GM18519 (cell line): ENCODE results near the gene SKAP1.
"Not testable (repeated sequence)": the region's sequence is repeated elsewhere in the genome, so short reads cannot be mapped to it uniquely, and the experiment has no call there.

Experiments
- ATAC-seq: cut with Tn5 transposase; IDR thresholded peaks from one replicate; pipeline ENCODE4 v1.9.1; 2021; ENCODE audit warnings: mild to moderate bottlenecking, moderate library complexity; ENCODE audit not compliant: unreplicated experiment, low FRiP score

Gene SKAP1

DNA sequence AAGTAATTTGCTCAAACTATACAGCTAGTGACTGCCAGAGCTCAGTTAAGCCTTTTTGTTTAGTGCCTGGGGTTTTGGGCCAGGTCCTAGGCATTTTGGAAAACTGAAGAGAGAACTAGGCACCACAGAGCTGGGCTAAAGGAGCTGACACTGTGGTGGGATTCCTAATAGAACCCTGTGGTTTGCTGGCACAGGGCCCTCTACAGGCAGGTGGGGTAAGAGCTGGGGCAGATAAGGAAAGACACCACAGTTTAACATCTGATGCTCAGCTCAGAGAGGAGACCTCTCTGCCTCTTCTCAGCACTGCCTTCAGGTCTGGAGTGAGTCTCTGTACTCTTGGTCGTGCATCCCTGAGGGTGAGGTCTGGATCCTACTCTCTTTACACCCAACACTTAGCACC is 201.3 kb downstream of the SKAP1 start:
- no peak for ATAC-seq

DNA sequence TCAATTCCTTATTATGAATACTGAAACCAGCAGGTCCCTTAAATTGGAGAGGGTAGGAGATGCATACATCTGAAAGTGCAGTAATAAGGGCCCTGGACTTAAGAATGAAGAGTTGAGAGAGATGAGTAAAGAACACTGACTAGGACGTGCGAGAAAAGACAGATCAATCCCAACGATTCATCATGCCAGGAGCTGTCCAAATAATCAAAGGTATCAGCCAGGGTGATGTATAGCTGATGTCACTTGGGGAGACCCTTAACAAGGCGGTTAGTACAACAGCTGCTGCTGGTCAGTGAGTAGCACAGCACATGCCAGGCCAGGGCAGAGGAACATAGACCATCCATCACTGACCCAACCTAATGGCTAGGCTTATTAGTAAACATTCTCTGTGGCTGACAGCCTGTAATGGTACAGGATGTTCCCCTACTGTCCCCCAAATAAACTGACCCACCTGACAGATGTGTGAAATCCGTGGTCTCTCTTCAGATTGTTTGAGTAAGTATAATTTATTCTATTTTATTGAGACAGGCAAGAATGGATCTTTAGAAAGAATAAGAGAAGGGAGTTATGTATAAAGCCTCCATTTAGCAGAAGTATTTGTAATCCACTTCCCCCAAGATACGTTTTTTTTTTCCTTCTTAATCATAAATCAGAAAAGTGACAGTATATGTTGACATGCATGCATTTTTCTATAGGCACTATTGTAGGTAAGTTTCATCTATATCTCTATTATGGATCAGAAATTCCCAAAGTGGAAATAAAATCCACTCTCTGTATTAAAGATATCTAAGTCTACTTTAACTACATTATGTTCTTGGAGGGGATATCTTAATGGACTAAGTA is 204.1 kb downstream of the SKAP1 start:
- no peak for ATAC-seq

DNA sequence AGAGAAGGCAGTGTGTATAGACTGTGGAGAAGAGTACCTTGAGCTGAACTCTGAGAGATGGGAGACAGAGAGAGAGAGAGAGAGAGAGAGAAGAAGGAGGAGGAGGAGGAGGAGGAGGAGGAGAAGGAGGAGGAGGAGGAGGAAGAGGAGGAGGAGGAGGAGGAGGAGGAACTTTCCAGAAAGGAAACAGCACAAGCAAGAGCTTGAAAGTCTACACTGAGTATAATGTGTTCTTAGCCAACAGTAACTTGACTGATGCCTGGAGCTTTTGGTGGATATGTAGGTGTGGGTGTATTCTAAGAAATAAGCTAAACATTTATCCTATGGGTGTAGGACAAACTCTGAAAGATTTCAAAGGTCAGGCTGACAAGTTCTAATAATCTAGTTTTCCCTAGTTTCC is 206.1 kb downstream of the SKAP1 start:
- ATAC-seq: no peak

DNA sequence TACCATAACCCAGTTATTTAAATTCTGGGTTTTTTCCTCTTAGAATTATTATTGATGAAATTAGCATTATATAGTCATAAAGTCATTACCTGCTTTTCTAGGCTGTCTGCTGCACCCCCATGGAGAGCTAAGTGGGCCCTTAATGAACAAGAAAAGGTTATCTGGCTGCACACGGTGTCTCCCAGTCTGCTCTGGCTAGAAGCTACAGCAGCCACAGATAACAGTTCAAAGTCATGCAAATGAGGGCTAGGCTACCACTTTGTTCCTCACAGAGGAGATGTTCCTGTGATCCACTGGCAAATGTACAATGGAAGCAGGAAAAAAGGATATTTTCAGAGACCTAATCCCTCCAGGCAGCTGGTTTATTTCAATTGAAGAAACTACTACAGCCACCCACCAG is 210.4 kb downstream of the SKAP1 start:
- no peak for ATAC-seq

DNA sequence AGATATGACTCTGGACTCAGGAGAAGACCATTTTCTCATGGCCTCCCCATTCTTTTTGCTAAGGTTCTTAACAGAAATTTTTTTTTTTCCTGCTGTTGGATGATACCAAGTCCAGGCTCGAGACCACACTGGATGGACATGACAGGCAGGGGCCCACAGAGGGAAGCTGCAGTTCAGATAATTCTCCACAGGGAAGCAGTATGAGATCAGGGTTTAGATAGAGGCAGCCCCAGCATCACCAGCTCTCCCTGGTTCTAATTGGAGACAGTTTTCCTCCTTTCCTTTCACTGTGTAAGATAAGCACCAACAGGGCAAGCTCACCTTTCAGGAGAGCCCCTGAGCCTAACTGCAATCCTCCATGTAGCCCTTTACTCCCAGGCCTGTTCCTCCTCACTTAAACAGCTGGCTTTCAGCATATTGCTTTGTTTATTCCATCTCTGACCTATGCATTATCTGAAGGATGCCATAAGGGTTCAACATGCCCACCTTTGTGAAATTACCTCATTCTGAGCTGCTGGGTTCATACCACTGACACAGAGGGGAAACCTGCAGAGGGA is 214.4 kb downstream of the SKAP1 start:
- no peak for ATAC-seq

DNA sequence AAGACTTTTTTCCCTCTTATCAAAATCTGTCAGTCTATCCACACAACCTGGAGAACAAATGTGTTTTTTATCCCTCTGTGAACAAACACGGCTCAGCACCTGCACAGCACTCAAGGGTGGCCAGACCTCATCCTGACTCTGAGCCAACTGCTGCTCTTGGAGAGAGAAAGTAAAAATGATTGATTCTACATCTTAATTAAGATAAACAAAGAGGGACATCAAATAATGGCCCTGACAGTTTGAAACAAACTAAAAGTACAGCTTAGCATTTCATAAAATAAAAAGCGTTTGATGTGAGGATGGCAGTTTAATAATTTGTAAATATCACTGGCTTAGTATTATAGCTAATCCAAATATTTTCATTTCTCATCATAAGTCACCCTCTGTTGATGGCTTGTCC is 216.2 kb downstream of the SKAP1 start:
- no peak for ATAC-seq

DNA sequence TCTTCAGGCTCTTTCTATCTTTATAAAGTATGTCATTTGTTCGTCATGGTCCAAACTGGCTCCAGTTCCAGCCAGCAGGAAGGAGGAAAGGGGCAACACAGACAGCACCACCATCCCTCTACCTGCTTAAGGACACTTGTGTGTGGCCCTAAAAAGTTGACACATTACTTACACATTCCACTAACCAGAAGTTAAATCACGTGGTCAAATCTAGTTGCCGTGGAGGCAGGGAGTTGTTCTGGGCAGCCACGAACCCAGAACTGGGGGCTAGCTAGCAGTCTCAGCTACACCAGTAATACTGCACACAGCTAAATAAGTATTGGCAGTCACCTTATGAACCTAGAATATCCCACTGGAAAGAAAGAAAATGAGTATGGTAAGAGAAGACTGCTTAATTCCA is 218.2 kb downstream of the SKAP1 start:
- no peak for ATAC-seq

DNA sequence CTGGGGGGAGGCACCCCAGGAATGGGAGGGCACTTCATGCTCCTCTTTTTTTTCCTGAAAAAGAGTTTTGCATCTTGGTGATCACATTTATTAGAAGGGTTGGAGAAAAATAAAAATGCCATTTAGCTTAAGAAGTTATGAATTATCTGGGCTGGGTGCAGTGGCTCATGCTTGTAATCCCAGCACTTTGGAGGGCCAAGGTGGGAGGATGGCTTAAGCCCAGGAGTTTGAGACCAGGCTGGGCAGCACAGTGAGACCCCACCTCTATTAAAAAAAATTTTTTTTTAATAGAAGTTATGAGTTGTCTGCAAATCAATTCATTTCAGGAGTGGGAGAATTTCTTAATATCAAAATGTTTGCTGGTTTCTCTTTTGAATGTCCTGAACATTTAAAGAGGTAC is 219.0 kb downstream of the SKAP1 start:
- ATAC-seq: no peak

DNA sequence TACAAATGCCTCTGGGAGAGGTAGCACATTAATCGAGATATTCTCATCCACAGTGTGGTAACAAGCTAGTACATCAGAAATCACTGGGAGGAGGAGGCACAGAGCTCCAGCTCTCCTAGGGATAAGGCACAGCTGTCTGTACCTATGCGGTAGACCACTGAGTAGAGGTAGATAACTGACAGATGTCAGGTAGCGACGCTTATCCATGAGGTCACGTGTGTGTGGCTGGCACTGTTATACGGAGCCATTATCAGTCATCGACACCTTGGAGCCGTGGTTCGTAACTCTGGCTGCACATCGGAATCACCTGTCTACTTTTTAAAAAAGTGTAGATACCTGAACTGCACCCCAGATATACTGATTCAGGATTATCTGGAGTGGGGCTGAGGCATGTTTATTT is 220.0 kb downstream of the SKAP1 start:
- ATAC-seq: no peak

DNA sequence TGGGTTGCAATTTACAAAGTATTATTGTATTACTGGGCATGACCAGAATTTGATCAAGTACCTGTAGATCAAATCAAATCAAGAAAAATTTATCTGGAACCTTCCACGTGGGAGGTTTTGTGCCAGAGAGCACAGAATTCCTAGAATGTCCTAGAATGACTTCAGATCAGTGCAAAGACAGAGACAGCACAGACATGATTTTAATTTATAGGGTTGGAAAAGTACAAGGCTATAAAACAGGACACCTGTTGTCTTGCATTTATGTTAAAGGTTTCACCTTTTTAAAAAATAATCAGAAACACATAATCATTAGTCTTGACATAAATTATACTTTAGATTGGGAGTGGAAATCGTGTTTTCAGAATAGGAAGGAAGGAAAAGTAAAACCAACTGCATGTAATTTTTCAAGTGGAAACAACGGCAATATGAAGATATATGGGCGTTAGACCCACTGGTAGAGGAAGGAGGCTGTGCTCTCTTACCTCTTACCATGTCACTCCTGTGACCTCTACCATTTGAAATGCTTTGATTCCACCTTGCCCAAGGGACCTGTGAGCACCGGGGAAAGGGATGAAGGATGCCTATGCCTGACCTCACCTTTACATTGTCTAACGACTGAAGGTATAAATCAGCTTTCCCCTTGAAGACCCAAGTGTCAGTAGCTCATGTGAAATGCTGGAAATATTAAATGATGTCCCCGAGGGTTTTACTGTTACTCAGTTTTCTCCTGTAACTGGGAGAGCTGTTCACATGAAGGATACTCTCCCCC is 222.1 kb downstream of the SKAP1 start:
- no peak for ATAC-seq

DNA sequence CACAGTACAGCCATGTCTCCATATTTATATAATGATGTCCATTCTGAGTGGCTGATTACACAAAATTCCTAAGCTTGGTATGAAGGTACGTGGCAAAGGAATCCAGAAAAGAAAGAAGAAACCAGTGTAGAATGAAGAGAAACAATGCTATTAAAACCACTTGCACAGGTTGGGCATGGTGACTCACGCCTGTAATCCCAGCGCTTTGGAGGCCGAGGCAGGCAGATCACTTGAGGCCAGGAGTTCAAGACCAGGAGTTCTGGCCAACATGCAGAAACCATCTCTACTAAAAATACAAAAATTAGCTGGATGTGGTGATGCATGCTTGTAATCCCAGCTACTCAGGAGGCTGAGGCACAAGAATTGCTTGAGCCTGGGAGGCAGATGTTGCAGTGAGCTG is 223.0 kb downstream of the SKAP1 start:
- ATAC-seq: not testable (repeated sequence)

DNA sequence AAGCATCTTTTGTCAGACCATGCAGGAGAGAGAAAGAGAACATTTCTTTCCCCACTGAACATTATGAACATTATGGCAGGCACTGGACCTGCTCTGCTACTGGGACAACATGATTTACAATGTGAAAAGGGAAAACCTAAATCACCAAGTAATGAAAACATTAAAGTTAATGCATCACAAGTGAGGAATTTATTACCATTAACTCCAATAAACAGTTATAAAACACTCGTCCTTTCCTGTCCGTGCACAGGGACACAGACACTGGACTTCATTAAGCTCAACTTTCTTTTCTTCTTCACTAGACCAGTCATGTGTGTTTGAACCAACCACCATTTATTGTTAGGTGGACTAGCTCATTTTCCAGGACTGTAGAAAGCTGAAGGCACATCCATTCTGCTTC is 227.1 kb downstream of the SKAP1 start:
- no peak for ATAC-seq

DNA sequence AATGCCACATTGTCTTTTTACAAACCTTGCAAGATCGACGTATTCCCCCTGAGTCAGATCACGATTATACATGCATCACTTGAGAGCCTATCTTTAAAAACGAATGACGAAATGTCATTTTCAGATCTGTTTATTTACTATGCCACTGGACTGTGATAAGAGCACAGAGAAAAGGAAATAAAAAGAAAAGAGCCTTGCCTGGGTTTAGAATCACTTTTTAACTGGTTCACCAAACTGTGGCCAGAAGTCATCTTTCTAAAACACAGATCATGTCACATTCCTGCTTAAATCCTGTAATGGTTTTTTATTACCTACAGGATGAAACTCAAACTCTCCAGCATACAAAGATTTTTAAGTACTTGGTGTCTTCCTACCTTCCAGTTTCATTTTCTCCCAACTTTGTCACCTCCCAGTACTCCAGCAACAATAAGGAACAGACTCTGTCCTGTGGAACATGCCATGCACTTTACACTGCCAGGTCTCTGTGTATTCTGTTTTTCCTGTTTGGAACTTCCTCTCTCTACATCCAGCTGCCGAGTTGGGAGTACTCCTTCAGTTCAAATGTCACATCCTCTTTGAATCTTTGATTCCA is 231.0 kb downstream of the SKAP1 start:
- no peak for ATAC-seq

DNA sequence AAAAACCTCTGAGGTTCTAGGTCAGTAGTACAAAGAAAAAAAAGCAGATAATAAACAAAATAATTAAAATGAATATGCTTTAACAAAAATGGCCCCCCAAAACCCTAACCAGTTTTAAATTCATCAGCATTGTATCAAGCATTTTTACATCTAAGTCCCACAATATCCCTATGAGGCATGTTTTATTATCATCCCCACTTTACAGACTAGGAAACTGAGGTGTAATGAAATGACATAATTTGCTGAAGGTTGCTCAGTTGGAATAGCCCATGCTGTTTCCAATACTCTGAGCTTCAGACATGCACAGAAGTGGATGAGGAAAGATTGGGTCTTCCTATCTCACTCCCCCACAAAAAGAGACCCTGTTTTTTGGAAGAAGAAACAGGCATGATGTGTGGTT is 234.1 kb downstream of the SKAP1 start:
- ATAC-seq: no peak

DNA sequence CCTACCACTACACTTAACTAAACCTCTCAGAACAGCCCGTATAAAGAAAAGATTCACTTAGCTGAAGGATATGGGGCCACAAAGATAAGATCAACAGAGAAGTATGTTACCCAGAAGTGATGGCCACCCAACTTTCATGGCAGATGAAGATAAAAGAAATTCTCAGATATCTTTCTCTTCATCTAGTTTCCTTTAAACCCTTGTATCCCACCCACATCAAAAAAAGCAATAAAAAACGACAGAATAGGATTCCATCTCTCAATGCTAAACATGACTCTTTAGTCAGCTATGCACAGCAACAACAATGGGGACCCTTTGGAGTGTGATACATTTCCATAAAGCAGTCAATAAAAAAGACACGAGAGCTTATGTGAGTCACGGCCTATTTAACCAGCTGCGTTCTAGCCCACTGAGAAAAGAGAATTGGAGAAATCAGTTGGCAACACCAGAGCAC is 235.9 kb downstream of the SKAP1 start:
- no peak for ATAC-seq

DNA sequence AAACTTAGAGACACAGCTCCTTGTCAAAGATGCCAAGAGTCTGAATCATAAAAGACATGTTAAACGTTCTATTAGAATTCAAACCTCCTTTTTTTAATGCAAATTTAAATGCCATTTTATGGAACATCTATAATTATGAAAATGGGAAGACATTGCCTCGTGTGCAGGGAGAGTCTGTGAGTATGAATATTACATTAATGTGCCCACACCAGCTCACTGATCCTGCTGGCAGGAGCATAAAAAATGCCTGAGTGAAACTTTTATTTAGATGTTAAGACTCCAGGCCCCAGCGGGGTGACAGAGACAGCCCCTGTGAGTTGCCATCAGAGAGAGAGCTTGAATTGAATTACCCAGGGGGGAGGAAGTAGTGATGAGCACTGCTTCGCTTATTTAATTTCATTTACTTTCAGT is 237.7 kb downstream of the SKAP1 start:
- ATAC-seq: no peak

DNA sequence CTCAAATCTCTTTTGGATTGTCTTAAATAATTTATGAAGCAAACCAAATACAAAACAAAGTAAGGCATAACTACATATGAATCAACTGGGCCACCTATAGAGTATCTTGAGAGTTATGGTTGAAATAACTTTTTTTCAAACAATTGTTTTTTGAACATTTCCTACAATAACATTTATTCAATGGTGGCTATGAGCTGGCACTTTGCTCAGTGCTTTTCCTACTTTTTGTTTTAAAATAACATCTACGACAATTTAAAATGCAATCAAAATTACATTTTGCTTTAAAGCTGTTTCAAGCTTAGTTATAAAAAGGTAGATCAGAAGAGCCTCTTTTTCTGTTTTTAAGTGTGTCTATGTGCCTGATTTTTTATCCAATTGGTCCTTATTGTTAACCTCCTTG is 238.7 kb downstream of the SKAP1 start:
- ATAC-seq: no peak

DNA sequence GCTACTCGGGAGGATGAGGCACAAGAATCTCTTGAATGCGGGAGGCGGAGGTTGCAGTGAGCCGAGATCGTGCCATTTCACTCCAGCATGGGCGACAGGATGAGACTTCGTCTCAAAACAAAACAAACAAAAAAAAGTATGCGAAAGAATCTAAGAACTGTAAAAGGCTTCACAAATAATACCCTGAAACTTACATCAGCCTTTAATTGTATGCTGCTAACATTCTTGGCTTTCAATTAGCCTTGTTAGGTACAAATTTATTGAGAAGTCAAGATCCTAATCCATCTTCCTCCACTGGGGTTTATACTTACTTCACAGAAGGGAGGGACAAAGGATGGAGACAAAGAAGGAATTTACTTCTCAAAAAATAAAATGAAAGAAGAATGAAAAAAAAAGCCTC is 239.1 kb downstream of the SKAP1 start:
- ATAC-seq: no peak

DNA sequence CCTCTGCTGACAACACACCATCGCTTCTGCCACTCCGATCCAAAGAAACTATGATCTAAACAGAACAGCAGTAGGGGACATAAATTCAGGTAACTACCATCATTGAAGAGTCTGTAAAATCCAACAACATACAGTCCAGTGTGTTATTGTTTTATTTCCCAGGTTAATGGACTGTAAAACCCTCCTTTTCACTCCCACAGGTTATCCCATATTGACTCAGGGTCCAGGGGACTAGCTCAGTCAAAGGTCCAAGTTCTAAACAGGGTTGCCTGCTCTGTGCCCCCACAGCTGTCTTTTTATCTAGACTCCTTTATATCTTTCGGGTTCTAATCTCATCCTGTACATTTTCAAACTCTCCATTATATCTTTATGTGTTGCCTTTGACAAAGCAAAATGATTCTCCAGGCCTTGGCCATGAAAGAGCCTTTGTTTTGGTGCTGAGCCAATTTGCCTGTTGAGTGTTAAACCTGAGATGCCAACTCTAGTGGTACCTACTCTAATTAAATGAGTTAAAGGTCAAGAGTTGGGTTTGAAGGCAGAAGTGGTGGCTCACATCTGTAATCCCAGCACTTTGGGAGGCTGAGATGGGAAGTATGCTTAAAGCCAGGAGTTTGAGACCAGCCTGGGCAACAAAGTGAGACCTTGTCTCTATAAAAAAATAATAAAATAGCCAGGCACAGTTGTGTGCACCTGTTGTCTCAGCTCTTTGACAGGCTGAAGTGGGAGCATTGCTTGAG is 242.0 kb downstream of the SKAP1 start:
- ATAC-seq: no peak

DNA sequence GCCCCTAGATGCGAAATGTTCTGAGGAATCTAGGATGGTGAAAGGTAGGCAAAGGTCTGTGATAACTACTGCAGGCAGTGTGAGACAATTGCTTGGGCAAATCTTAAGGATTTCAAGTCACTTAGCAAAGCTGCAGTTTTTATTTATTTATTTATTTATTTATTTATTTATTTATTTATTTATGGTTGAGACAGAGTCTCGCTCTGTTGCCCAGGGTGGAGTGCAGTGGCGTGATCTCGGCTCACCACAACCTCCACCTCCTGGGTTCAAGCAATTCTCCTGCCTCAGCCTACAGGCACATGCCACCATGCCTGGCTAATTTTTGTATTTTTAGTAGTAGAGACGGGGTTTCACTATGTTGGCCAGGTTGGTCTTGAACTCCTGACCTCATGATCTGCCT is 243.7 kb downstream of the SKAP1 start:
- not testable (repeated sequence) for ATAC-seq

DNA sequence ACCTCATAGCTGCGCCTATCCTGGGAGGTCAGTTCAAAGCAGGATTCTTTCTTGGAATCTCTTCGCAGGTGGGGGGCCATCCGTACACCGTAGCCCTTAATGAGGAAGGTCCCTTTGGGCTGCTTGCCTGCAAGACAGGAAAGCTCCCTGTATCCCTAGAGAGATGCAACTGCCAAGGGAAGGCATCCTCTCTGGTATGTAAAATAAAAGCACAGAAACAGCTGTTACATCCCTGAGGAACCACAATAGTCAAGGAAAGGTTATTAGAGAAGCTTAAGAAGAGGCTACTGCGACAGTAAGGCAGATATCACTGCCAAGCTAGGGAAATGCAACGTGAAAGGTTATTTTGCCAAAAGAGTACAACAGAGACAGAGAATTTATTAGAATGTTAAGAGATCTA is 245.3 kb downstream of the SKAP1 start:
- ATAC-seq: no peak
